LNCaP clone FGC (cell line): ENCODE data around the gene ZNF554.

Experiments used
- DNase-seq: peaks from one replicate; pipeline ENCODE4 v3.0.0-alpha.2; 2011; ENCODE audit warnings: low read depth
- H3K4me3 ChIP-seq: 2 replicates; pipeline ENCODE4 v1.5.1; 2011; ENCODE audit warnings: mild to moderate bottlenecking, low read depth, low read length, control low read depth
- CTCF ChIP-seq: IDR thresholded peaks from 2 replicates; pipeline ENCODE4 v1.5.1; 2012; ENCODE audit warnings: mild to moderate bottlenecking; ENCODE audit not compliant: control insufficient read depth, insufficient read depth; ENCODE audit errors: extremely low read depth

Gene ZNF554

GRCh38 chr19:2803486-2804155, 16.0 kb upstream of the ZNF554 start:
- no peak overlapping the region for H3K4me3 ChIP-seq
- TF ChIP-seq CTCF, result no peak
- DNase-seq, result no peak

GRCh38 chr19:2804156-2805004, 15.3 kb upstream of the ZNF554 start:
- no peak for DNase-seq
- no peak overlapping the region for H3K4me3 ChIP-seq
- TF ChIP-seq CTCF, result no peak

GRCh38 chr19:2805261-2805900, 14.3 kb upstream of the ZNF554 start:
- DNase-seq, result no peak
- H3K4me3 ChIP-seq, result no peak overlapping the region
- TF ChIP-seq CTCF, result no peak

GRCh38 chr19:2805991-2806649, 13.5 kb upstream of the ZNF554 start:
- no peak for DNase-seq
- no peak for TF ChIP-seq CTCF
- H3K4me3 ChIP-seq, result no peak overlapping the region

- TF ChIP-seq CTCF, result no peak
- DNase-seq, result no peak
- H3K4me3 ChIP-seq, result no peak overlapping the region
Measured at GRCh38 chr19:2806736-2807378, 12.8 kb upstream of the ZNF554 start.

GRCh38 chr19:2807379-2808128, 12.1 kb upstream of the ZNF554 start:
- TF ChIP-seq CTCF, result no peak
- no peak overlapping the region for H3K4me3 ChIP-seq
- no peak for DNase-seq
